Inflammatory macrophage (primary cell): Measurements from ENCODE around the gene PRDM10.
"Not testable (repeated sequence)": the region's sequence is repeated elsewhere in the genome, so short reads cannot be mapped to it uniquely, and the experiment has no call there.

Experiments used
- DNase-seq, 2 donors: peaks; one replicate each; pipeline ENCODE4 v3.0.0-alpha.2; 2020 to 2022

PRDM10 gene

GRCh38 chr11:129885381-129885780 is 117.3 kb downstream of the PRDM10 start:
- no peak for DNase-seq

- no peak for DNase-seq
Measured at GRCh38 chr11:129884581-129884980, 118.1 kb downstream of the PRDM10 start.

- DNase-seq, result peak; percentile 18 to 24
Measured at GRCh38 chr11:129881570-129882170, 121.0 kb downstream of the PRDM10 start.

GRCh38 chr11:129880311-129880710 is 122.3 kb downstream of the PRDM10 start:
- DNase-seq, result no peak

GRCh38 chr11:129871914-129872313 is 130.7 kb downstream of the PRDM10 start:
- no peak for DNase-seq

- DNase-seq, result not testable (repeated sequence)
Measured at GRCh38 chr11:129868626-129869025, 134.0 kb downstream of the PRDM10 start.

- DNase-seq, result no peak
Measured at GRCh38 chr11:129866311-129866710, 136.3 kb downstream of the PRDM10 start.

GRCh38 chr11:129865701-129866100 is 136.9 kb downstream of the PRDM10 start:
- DNase-seq, result peak in 1 of 2 donors; percentile 4

- no peak for DNase-seq
Measured at GRCh38 chr11:129864811-129865210, 137.8 kb downstream of the PRDM10 start.

- DNase-seq, result no peak
Measured at GRCh38 chr11:129861702-129862522, 140.7 kb downstream of the PRDM10 start.

GRCh38 chr11:129856036-129856435 is 146.6 kb downstream of the PRDM10 start:
- DNase-seq, result no peak

- no peak for DNase-seq
Measured at GRCh38 chr11:129855086-129855485, 147.5 kb downstream of the PRDM10 start.

- no peak for DNase-seq
Measured at GRCh38 chr11:129854232-129854805, 148.3 kb downstream of the PRDM10 start.

- no peak for DNase-seq
Measured at GRCh38 chr11:129853518-129854231, 149.0 kb downstream of the PRDM10 start.

GRCh38 chr11:129852125-129852740 is 150.4 kb downstream of the PRDM10 start:
- DNase-seq, result no peak
